Stimulated activated CD4-positive, alpha-beta T cell treated with anti-CD3 and anti-CD28 coated beads, Interleukin-4, amount 100 ng/mL, for 4 hours (primary cell): Measurements from ENCODE around the gene CCDC9.
A peak's percentile ranks its signal among the peaks of the same experiment; 100 is the strongest.
"Not testable (repeated sequence)": the region's sequence is repeated elsewhere in the genome, so short reads cannot be mapped to it uniquely, and the experiment has no call there.

ENCODE experiments used
- DNase-seq, 2 experiments: peaks; one replicate each; pipeline ENCODE4 v3.0.0-alpha.2; 2020

Gene CCDC9

GRCh38 chr19:47261946-47262793 is 5.8 kb downstream of the CCDC9 start:
- not testable (repeated sequence) for DNase-seq

DNA sequence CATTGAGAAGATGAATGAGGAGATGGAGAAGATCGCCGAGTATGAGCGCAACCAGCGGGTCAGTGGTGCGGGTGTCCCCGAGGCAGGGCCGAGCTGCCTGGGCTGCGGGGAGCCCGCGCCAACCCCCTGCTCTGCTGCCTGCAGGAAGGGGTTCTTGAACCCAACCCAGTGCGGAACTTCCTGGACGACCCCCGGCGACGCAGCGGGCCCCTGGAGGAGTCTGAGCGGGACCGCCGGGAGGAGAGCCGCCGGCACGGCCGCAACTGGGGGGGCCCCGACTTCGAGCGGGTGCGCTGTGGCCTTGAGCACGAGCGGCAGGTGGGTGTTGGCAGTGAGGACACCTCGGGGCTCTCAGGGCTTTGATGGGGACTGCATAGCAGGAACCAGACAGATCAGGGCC is 8.3 kb downstream of the CCDC9 start:
- no peak for DNase-seq

GRCh38 chr19:47266401-47266941 is 10.1 kb downstream of the CCDC9 start:
- DNase-seq: no peak

GRCh38 chr19:47267350-47267759 is 11.0 kb downstream of the CCDC9 start:
- no peak for DNase-seq

GRCh38 chr19:47268028-47268427 is 11.7 kb downstream of the CCDC9 start:
- no peak for DNase-seq

DNA sequence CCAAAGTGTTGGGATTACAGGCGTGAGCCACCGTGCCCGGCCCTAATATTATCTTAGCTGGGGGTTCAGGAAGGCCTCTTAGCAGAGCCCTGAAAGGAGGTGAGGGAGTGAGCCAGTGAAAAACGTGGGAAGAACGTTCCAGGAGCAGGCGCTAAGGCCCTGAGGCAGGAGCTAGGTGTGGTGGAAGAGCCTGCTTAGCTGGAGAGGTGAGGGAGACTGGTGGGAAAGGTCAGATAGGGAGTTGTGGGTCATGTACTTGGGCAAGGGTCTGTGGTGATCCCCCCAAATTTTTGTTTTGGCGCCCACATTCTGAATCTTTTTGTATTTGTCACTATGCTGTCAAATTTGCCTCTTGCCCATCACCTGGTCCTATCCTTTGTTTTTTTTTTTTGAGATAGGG is 13.3 kb downstream of the CCDC9 start:
- no peak for DNase-seq

DNA sequence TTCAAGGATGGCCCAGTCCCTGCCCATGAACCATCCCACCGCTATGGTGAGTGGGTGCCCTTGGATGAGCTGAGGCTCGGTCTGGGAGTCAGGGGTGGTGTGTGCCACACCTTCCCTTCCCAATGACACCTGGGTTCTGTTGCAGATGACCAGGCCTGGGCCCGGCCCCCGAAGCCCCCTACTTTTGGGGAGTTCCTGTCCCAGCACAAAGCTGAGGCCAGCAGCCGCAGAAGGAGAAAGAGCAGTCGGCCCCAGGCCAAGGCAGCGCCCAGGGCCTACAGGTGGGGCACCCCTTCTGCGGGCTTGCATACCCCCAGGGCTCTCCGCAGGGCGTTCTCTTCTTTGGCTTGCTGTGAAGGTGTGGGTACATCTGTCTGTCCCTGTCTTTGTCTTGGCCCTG is 14.1 kb downstream of the CCDC9 start:
- no peak for DNase-seq

DNA sequence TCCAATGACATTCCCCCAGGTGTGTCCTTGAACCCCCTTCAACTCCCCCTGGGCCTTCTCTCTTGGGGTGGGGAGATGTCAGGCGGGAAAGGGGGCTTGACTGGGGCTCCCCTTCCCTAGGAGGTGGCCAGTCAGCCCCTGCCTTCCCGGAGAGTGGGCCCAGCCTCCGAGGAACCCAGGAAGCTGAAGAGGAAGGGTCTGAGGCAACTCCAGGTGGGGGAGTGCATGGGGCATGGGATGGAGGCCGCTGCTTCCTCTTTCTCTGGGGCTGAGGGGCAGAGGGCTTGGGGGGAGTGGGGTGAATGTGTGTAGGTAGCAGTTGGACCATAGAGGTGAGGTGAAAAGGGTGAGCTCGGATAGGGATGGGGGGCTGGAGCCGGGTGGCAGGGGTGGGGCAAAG is 15.6 kb downstream of the CCDC9 start:
- DNase-seq: no peak

DNA sequence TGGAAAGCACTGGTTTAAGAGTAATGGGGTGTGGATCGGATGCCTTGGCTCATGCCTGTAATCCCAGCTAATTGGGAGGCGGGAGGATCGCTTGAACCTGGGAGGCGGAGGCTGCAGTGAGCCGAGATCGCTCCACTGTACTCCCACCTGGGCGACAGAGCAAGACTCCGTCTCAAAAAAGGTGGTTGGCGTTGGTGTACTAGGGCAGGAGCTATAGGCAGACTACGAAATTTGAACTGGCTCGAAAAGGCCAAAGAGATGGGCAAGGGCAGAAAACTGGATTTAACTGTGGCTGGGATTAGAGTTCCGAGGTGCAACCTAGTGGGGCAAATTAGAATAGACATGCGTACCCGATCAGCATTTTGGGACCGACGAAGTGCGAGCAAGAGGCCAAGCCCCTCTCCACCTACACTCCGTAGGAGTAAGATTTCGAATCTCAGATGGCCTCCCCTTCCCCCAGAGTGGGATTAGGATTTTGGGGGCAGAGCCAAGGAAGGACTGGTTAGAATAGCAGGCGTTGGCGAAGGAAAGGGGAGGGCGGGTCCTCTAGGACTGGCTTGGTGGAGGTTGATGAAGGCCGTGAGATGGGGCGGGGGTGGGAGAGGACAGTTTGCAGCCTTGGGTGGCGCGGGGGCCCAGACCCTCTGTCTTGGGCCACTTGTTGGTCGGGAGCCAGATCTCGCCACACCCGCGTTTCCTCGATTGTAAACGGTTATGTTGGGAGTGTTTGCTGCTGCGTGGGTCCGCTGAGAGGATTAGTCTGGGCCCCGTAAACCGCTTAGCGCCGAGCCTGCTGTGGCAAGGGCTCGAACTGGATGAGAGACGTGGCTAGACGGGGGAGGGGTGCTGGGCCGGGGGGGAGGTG is 16.4 kb downstream of the CCDC9 start:
- DNase-seq: peak in 1 of 2 experiments; percentile 54

GRCh38 chr19:47273313-47274070 is 17.2 kb downstream of the CCDC9 start:
- DNase-seq: peak; percentile 84 to 89

DNA sequence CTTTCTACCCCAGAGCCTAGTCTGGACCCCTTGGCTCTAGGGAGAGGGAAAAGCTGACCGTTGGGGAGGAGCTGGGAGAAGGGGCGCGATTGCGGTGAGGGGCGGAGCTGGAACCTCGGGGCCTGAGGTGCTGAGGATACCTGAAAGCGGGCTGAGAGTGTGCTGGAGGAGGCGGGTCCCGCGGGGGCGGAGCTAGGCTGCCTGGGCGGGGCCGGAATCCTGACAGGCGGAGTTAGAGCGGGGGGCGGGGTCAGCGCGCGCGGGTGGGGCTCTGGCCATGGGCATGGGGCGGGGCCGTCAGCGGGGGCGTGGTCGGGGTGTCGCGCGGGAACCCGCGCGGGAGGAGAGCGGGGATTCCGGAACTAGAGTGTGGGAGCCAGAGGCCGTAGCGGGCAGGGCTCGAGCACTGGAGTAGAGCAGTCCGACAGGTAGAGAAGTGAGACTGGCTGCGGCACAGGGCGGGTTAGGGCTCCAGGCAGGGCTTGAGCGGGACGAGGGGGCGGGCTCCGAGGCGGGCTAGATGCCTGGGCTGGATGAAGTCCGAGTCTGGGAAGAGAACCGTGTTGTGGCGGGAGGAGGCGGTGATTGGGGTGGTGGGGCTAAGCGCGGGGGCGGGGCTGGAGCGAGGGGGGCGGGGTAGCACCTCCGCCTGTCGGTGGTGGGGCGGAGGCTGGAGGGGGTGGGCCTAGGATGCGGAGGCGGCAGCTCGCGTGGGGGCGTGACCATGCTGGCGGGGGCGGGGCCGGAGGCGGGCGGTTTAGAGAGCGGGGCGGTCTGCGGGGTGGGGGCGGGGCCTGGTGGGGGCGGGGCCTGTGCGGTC is 18.0 kb downstream of the CCDC9 start, which contains the start of gene INAFM1:
INAFM1 (plus strand) TSS at position 815 of the 820 bp plus-strand sequence. CDS start 35 bp downstream, outside the sequence.
- DNase-seq: peak; percentile 98 to 100

DNA sequence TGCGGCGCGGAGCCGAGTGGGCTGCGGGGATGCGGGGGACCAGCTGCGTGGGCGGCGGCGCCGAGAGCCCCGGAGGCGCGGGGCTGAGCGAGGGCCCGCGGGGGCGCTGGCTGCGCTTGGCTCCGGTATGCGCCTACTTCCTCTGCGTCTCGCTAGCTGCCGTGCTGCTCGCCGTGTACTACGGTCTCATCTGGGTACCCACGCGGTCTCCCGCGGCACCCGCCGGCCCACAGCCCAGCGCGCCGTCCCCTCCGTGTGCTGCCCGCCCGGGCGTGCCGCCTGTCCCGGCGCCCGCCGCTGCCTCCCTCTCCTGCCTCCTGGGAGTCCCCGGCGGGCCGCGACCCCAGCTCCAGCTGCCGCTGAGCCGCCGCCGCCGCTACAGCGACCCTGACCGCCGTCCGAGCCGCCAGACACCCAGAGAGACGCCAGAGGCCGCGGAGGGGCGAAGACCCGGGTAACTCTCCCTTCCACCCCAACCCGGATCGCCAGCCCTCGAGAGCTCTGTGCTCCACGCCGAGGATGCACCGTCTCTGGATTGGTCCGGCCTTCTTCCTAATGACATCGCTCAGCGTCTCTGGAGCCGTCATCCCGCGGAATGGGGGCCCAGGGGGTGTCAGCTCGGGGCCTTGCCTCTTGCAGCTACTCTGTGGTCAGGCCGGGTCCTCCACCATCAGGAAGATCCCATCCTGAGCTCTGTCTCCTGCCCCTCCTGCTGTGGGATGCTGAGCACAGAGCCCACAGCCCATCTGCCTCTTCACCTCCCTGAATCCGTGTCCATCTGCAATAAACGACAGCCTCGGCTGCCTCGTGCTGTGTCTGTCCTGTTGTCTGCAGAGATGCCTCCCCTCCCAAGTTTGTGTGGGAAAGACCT is 18.8 kb downstream of the CCDC9 start:
- DNase-seq: peak in 1 of 2 experiments; percentile 17

- DNase-seq: no peak
Observed at GRCh38 chr19:47275791-47276461, 19.6 kb downstream of the CCDC9 start.

DNA sequence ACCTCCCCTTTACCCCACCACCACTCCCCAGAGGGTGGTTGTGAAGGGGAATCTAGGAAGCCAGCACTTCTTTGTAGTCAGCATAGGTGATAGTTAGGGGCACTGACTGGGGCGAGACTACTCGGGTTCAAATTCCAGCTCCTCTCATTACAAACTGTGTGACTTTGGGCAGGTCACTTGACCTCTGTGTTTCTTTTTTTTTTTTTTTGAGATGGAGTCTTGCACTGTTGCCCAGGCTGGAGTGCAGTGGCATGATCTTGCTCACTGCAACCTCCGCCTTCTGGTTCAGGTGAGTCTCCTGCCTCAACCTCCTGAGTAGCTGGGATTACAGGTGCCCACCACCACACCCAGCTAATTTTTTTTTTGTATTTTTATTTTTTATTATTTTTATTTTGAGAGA is 20.2 kb downstream of the CCDC9 start:
- DNase-seq: not testable (repeated sequence)

GRCh38 chr19:47280183-47280797 is 24.0 kb downstream of the CCDC9 start:
- peak; percentile 38 to 55 for DNase-seq

- DNase-seq: no peak
Observed at GRCh38 chr19:47283405-47284059, 27.2 kb downstream of the CCDC9 start.

DNA sequence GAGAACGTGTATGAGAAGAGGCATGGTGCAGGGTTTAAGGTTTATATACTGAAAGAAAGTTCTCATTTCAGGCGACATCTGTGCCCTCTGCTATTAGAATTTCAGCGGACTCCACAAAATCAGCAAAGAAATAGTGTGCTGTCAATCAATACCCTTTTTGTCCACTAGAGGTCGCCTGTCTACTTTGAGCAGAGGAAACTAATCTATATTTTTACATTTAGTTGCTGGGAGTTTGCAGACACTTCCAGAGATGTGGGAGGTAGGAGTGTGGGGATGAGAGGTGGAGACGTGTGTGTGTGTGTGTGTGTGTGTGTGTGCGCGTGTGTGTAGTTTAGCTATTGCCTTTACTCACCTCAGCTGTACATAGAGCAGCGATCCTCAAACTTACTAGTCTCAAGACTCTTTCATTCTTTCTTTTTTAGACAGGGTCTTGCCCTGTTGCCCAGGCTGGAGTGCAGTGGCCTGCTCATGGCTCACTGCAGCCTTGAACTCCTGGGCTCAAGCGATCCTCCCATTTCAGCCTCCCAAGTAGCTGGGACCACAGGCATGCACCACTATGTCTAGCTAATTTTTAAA is 28.1 kb downstream of the CCDC9 start:
- DNase-seq: no peak

- peak; percentile 61 to 65 for DNase-seq
Observed at GRCh38 chr19:47296036-47296435, 39.7 kb downstream of the CCDC9 start.

DNA sequence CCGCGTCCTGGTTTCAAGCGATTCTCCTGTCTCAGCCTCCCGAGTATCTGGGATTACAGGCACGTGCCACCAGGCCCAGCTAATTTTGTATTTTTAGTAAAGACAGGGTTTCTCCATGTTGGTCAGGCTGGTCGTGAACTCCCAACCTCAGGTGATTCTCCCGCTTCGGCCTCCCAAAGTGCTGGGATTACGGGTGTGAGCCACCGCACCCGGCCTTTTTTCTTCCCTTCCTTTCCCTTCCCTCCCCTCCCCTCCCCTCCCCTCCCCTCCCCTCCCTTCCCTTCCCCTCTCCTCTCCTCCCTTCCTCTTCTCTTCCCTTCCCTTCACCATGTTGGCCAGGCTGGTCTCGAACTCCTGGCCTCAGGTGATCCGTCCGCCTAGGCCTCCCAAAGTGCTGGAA is 44.5 kb downstream of the CCDC9 start:
- not testable (repeated sequence) for DNase-seq
